Measurements from ENCODE around the gene TECPR2. TPM values are rescaled to one million over a fixed set of nuclear protein-coding genes. Genes with fewer than 3 reads are reported as not detected.

The TECPR2 gene
- total and polyA plus RNA-seq, 10 of the 15 experiments (the other 5 are each of a cell fraction or from before 2014, with no cell fraction given) = 0.15 to 10.0 (median 3.0) TPM

DNA sequence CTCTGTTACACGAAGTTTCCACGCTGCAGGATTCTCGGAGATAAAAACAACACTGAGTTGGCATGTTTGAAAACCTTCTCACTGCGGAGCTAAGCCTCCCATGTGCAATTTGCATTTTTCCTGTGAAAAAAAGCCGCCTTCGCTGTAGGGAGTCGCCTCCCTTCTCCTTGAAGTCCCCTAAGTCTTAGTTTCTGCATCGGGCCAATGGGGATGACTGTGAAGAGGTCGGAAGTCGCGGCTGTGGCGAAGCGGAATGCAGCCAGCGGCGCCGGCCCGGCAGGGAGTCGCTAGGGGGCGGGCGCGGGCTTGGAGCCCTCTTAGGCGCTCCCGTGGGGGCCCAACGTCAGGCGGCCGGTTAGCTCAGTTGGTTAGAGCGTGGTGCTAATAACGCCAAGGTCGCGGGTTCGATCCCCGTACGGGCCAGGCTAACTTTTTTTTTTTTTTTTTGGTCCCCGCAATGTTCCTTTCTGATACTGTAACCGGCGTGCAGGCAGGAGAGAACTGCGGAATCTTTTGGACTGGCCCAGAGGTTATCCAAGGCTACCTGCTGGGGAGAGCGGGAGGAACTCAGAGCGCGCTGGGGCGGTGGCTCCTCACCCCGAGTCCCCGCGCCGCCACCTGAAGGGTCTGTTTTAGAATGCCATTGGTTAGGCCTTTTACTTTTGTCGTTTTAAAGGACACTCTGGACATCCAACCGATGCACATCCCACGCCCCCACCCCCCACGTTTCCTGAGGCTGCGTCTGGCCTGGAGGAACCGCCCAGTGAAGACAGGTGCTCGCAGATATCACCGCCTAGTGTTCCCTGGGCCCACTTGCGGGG is 45.8 kb upstream of the TECPR2 start (continued):
- TF ChIP-seq TCF12 (IDR thresholded peaks at IDR 0.05; ENCODE audit: low read depth, low read length) (0 out of 2 replicates have a peak, but pooled peaks have one; percentile 26), NFIC (IDR thresholded peaks at IDR 0.05; ENCODE audit: low read depth, low read length) (peak; percentile 40; the same call in 1 of the 2 replicates), YBX1 (IDR thresholded peaks at IDR 0.05) (no peak), MYB (IDR thresholded peaks at IDR 0.05; ENCODE audit: borderline replicate concordance, low read depth, low read length) (no peak), ESRRA (IDR thresholded peaks at IDR 0.05; ENCODE audit: low read length) (peak; percentile 85), IKZF2 (IDR thresholded peaks at IDR 0.05) (peak; percentile 13 to 41; a peak in 2 of 4 replicates), TCF7 (IDR thresholded peaks at IDR 0.05; ENCODE audit: borderline replicate concordance) (peak; percentile 61), HDAC2 (IDR thresholded peaks at IDR 0.05) (no peak), SPI1 (IDR thresholded peaks at IDR 0.05; ENCODE audit: borderline replicate concordance, insufficient read depth, low read depth, low read length) (0 out of 2 replicates have a peak, but pooled peaks have one; percentile 1), ATF7 (IDR thresholded peaks at IDR 0.05; ENCODE audit: low read depth) (peak; percentile 84), SP1 (IDR thresholded peaks at IDR 0.05; ENCODE audit: low read depth, low read length) (no peak), POLR2AphosphoS2 (IDR thresholded peaks at IDR 0.05; ENCODE audit: low read depth, low read length) (no peak), TBL1XR1 (IDR thresholded peaks at IDR 0.05; ENCODE audit: low read depth, low read length) (peak; percentile 99), BMI1 (IDR thresholded peaks at IDR 0.05; ENCODE audit: borderline replicate concordance) (no peak), SIN3A (IDR thresholded peaks at IDR 0.05; ENCODE audit: low read depth, low read length) (no peak; the same call in 1 of the 2 replicates)
- TF ChIP-seq, protein P1, sequence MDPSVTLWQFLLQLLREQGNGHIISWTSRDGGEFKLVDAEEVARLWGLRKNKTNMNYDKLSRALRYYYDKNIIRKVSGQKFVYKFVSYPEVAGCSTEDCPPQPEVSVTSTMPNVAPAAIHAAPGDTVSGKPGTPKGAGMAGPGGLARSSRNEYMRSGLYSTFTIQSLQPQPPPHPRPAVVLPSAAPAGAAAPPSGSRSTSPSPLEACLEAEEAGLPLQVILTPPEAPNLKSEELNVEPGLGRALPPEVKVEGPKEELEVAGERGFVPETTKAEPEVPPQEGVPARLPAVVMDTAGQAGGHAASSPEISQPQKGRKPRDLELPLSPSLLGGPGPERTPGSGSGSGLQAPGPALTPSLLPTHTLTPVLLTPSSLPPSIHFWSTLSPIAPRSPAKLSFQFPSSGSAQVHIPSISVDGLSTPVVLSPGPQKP (IDR thresholded peaks at IDR 0.05; ENCODE audit: low read depth, low read length) = peak; percentile 74
- TF ChIP-seq, protein P2, sequence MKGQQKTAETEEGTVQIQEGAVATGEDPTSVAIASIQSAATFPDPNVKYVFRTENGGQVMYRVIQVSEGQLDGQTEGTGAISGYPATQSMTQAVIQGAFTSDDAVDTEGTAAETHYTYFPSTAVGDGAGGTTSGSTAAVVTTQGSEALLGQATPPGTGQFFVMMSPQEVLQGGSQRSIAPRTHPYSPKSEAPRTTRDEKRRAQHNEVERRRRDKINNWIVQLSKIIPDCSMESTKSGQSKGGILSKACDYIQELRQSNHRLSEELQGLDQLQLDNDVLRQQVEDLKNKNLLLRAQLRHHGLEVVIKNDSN (IDR thresholded peaks at IDR 0.05; ENCODE audit: borderline replicate concordance, extremely low read length, insufficient read depth, low read depth, low read length) = no peak
- TF ChIP-seq, protein P3, sequence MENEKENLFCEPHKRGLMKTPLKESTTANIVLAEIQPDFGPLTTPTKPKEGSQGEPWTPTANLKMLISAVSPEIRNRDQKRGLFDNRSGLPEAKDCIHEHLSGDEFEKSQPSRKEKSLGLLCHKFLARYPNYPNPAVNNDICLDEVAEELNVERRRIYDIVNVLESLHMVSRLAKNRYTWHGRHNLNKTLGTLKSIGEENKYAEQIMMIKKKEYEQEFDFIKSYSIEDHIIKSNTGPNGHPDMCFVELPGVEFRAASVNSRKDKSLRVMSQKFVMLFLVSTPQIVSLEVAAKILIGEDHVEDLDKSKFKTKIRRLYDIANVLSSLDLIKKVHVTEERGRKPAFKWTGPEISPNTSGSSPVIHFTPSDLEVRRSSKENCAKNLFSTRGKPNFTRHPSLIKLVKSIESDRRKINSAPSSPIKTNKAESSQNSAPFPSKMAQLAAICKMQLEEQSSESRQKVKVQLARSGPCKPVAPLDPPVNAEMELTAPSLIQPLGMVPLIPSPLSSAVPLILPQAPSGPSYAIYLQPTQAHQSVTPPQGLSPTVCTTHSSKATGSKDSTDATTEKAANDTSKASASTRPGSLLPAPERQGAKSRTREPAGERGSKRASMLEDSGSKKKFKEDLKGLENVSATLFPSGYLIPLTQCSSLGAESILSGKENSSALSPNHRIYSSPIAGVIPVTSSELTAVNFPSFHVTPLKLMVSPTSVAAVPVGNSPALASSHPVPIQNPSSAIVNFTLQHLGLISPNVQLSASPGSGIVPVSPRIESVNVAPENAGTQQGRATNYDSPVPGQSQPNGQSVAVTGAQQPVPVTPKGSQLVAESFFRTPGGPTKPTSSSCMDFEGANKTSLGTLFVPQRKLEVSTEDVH (IDR thresholded peaks at IDR 0.05; ENCODE audit: low read depth, partially characterized antibody) = no peak
- TF ChIP-seq, protein P4, sequence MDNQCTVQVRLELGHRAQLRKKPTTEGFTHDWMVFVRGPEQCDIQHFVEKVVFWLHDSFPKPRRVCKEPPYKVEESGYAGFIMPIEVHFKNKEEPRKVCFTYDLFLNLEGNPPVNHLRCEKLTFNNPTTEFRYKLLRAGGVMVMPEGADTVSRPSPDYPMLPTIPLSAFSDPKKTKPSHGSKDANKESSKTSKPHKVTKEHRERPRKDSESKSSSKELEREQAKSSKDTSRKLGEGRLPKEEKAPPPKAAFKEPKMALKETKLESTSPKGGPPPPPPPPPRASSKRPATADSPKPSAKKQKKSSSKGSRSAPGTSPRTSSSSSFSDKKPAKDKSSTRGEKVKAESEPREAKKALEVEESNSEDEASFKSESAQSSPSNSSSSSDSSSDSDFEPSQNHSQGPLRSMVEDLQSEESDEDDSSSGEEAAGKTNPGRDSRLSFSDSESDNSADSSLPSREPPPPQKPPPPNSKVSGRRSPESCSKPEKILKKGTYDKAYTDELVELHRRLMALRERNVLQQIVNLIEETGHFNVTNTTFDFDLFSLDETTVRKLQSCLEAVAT (IDR thresholded peaks at IDR 0.05) = peak; percentile 63
- TF ChIP-seq, protein P5, sequence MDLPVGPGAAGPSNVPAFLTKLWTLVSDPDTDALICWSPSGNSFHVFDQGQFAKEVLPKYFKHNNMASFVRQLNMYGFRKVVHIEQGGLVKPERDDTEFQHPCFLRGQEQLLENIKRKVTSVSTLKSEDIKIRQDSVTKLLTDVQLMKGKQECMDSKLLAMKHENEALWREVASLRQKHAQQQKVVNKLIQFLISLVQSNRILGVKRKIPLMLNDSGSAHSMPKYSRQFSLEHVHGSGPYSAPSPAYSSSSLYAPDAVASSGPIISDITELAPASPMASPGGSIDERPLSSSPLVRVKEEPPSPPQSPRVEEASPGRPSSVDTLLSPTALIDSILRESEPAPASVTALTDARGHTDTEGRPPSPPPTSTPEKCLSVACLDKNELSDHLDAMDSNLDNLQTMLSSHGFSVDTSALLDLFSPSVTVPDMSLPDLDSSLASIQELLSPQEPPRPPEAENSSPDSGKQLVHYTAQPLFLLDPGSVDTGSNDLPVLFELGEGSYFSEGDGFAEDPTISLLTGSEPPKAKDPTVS (IDR thresholded peaks at IDR 0.05; ENCODE audit: low read depth, low read length) = no peak
- TF ChIP-seq, protein P6, sequence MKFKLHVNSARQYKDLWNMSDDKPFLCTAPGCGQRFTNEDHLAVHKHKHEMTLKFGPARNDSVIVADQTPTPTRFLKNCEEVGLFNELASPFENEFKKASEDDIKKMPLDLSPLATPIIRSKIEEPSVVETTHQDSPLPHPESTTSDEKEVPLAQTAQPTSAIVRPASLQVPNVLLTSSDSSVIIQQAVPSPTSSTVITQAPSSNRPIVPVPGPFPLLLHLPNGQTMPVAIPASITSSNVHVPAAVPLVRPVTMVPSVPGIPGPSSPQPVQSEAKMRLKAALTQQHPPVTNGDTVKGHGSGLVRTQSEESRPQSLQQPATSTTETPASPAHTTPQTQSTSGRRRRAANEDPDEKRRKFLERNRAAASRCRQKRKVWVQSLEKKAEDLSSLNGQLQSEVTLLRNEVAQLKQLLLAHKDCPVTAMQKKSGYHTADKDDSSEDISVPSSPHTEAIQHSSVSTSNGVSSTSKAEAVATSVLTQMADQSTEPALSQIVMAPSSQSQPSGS (IDR thresholded peaks at IDR 0.05; ENCODE audit: low read length) = no peak

Measured in GM12878 (cell line).